HG03457 (cell line): ENCODE measurements around the gene PTDSS2.
A peak's percentile ranks its signal among the peaks of the same experiment; 100 is the strongest.

Experiments used
- ATAC-seq: cut with Tn5 transposase; IDR thresholded peaks from one replicate; pipeline ENCODE4 v1.9.1; 2021; ENCODE audit warnings: moderate number of reproducible peaks; ENCODE audit not compliant: unreplicated experiment

Gene PTDSS2

GRCh38 chr11:445765-446588, 4.1 kb upstream of the PTDSS2 start:
- no peak for ATAC-seq

GRCh38 chr11:446891-447290, 3.2 kb upstream of the PTDSS2 start:
- ATAC-seq = no peak

- peak; percentile 38 for ATAC-seq
Measured at GRCh38 chr11:447923-448731, 2.0 kb upstream of the PTDSS2 start.

GRCh38 chr11:450809-451451, 851 bp downstream of the PTDSS2 start:
- ATAC-seq = no peak

GRCh38 chr11:451738-452137, 1.7 kb downstream of the PTDSS2 start:
- no peak for ATAC-seq

GRCh38 chr11:452203-452744, 2.2 kb downstream of the PTDSS2 start:
- ATAC-seq = no peak

- no peak for ATAC-seq
Measured at GRCh38 chr11:452916-453527, 2.9 kb downstream of the PTDSS2 start.

- ATAC-seq = no peak
Measured at GRCh38 chr11:453564-453963, 3.5 kb downstream of the PTDSS2 start.

GRCh38 chr11:454043-454442, 4.0 kb downstream of the PTDSS2 start:
- no peak for ATAC-seq

GRCh38 chr11:454801-455565, 4.9 kb downstream of the PTDSS2 start:
- ATAC-seq = no peak

- ATAC-seq = no peak
Measured at GRCh38 chr11:455566-456147, 5.6 kb downstream of the PTDSS2 start.

GRCh38 chr11:456533-456932, 6.5 kb downstream of the PTDSS2 start:
- ATAC-seq = no peak

GRCh38 chr11:457111-457760, 7.2 kb downstream of the PTDSS2 start:
- ATAC-seq = no peak

- ATAC-seq = no peak
Measured at GRCh38 chr11:459511-460220, 9.6 kb downstream of the PTDSS2 start.

- no peak for ATAC-seq
Measured at GRCh38 chr11:460331-461199, 10.5 kb downstream of the PTDSS2 start.

GRCh38 chr11:461626-462025, 11.5 kb downstream of the PTDSS2 start:
- ATAC-seq = no peak

GRCh38 chr11:462107-462890, 12.2 kb downstream of the PTDSS2 start:
- no peak for ATAC-seq
